SJSA1 (cell line): ENCODE results near the gene CGB3. TPM values are rescaled to one million over a fixed set of nuclear protein-coding genes. Genes with fewer than 3 reads are reported as not detected.

Source experiments
- DNase-seq, 2 experiments: peaks; one replicate each; pipeline ENCODE4 v3.0.0-alpha.2; 2015 to 2020; ENCODE audit warnings: low spot score in 2 of 2, low read depth in 1 of 2
- H3K27ac ChIP-seq: fragments of 250-450 bp; sonication (Bioruptor Pico); 2 replicates; pipeline ENCODE4 v1.5.1; 2020; ENCODE audit warnings: mild to moderate bottlenecking, moderate library complexity
- H3K27me3 ChIP-seq: fragments of 250-450 bp; sonication (Bioruptor Pico); replicated peaks from 2 replicates; pipeline ENCODE4 v1.5.1; 2020; ENCODE audit warnings: mild to moderate bottlenecking, moderate library complexity
- H3K36me3 ChIP-seq: fragments of 250-450 bp; sonication (Bioruptor Pico); 2 replicates; pipeline ENCODE4 v1.5.1; 2020; ENCODE audit warnings: mild to moderate bottlenecking
- H3K4me1 ChIP-seq: fragments of 250-450 bp; sonication (Bioruptor Pico); replicated peaks from 2 replicates; pipeline ENCODE4 v1.6.1; 2021; ENCODE audit warnings: mild to moderate bottlenecking
- H3K4me3 ChIP-seq: fragments of 250-450 bp; sonication (Bioruptor Pico); 2 replicates; pipeline ENCODE4 v1.5.1; 2020; ENCODE audit warnings: mild to moderate bottlenecking
- H3K9me3 ChIP-seq: fragments of 250-450 bp; sonication (Bioruptor Pico); replicated peaks from 2 replicates; pipeline ENCODE4 v1.5.1; 2020; ENCODE audit warnings: mild to moderate bottlenecking
- total RNA-seq: library from RNA; depleted of rRNA; stranded (reverse); fragments of >200 nt; shearing (Covaris generic); gene quantifications from 2 replicates; pipeline ENCODE4 v1.2.3, GENCODE V29; 2014

CGB3 gene
- total RNA-seq, 1 experiment from 2014 or later, result not detected

- H3K36me3 ChIP-seq, result peaks cover 39% of the 10 kb centered on the region
- no peaks in the 10 kb centered on the region for H3K27me3 ChIP-seq
- H3K27ac ChIP-seq, result peak overlapping the region; percentile 58
- no peaks in the 10 kb centered on the region for H3K9me3 ChIP-seq
- no peak for DNase-seq
- peaks cover 15% of the 10 kb centered on the region for H3K4me1 ChIP-seq
- H3K4me3 ChIP-seq, result peak overlapping the region; percentile 51
Observed at GRCh38 chr19:48992581-48993174, 31.5 kb downstream of the CGB3 start.

GRCh38 chr19:48991873-48992580, 32.1 kb downstream of the CGB3 start:
- H3K36me3 ChIP-seq, result peaks cover 43% of the 10 kb centered on the region
- H3K4me3 ChIP-seq, result peak overlapping the region; percentile 51
- peaks cover 15% of the 10 kb centered on the region for H3K4me1 ChIP-seq
- peak overlapping the region; percentile 58 for H3K27ac ChIP-seq
- peak; percentile 58 to 76 for DNase-seq
- H3K27me3 ChIP-seq, result no peaks in the 10 kb centered on the region
- H3K9me3 ChIP-seq, result no peaks in the 10 kb centered on the region

- no peak for DNase-seq
- Histone ChIP-seq H3K36me3 (peaks cover 52% of the 10 kb centered on the region), H3K27me3 (no peaks in the 10 kb centered on the region), H3K9me3 (no peaks in the 10 kb centered on the region), H3K4me3 (no peak overlapping the region), H3K27ac (no peak overlapping the region), H3K4me1 (peaks cover 15% of the 10 kb centered on the region)
Observed at GRCh38 chr19:48991011-48991609, 33.0 kb downstream of the CGB3 start.

- H3K36me3 ChIP-seq, result peaks cover 60% of the 10 kb centered on the region
- H3K4me1 ChIP-seq, result peaks cover 15% of the 10 kb centered on the region
- H3K9me3 ChIP-seq, result no peaks in the 10 kb centered on the region
- no peak overlapping the region for H3K4me3 ChIP-seq
- H3K27ac ChIP-seq, result no peak overlapping the region
- no peak for DNase-seq
- no peaks in the 10 kb centered on the region for H3K27me3 ChIP-seq
Observed at GRCh38 chr19:48990400-48990799, 33.7 kb downstream of the CGB3 start.

- no peak for DNase-seq
- H3K27ac ChIP-seq, result no peak overlapping the region
- no peak overlapping the region for H3K4me3 ChIP-seq
Observed at GRCh38 chr19:48989701-48990291, 34.3 kb downstream of the CGB3 start.

GRCh38 chr19:48988860-48989259, 35.3 kb downstream of the CGB3 start:
- peaks cover 70% of the 10 kb centered on the region for H3K36me3 ChIP-seq
- DNase-seq, result no peak
- no peaks in the 10 kb centered on the region for H3K9me3 ChIP-seq
- H3K4me3 ChIP-seq, result no peak overlapping the region
- no peaks in the 10 kb centered on the region for H3K27me3 ChIP-seq
- H3K27ac ChIP-seq, result no peak overlapping the region
- peaks cover 6% of the 10 kb centered on the region for H3K4me1 ChIP-seq

More at GRCh38 chr19:48989701-48990291, 34.3 kb downstream of the CGB3 start:
- Histone ChIP-seq H3K4me1 (peaks cover 13% of the 10 kb centered on the region), H3K27me3 (no peaks in the 10 kb centered on the region), H3K9me3 (no peaks in the 10 kb centered on the region), H3K36me3 (peaks cover 66% of the 10 kb centered on the region)

- peaks cover 6% of the 10 kb centered on the region for H3K4me1 ChIP-seq
- H3K27ac ChIP-seq, result no peak overlapping the region
- peaks cover 76% of the 10 kb centered on the region for H3K36me3 ChIP-seq
- no peaks in the 10 kb centered on the region for H3K9me3 ChIP-seq
- no peak overlapping the region for H3K4me3 ChIP-seq
- DNase-seq, result no peak
- no peaks in the 10 kb centered on the region for H3K27me3 ChIP-seq
Observed at GRCh38 chr19:48988286-48988685, 35.8 kb downstream of the CGB3 start.

- no peaks in the 10 kb centered on the region for H3K27me3 ChIP-seq
- no peak overlapping the region for H3K4me3 ChIP-seq
- H3K36me3 ChIP-seq, result peaks cover 85% of the 10 kb centered on the region
- H3K4me1 ChIP-seq, result peaks cover 6% of the 10 kb centered on the region
- DNase-seq, result no peak
- no peak overlapping the region for H3K27ac ChIP-seq
- H3K9me3 ChIP-seq, result no peaks in the 10 kb centered on the region
Observed at GRCh38 chr19:48987323-48987722, 36.8 kb downstream of the CGB3 start.

- no peak overlapping the region for H3K27ac ChIP-seq
- no peak for DNase-seq
- H3K4me1 ChIP-seq, result no peaks in the 10 kb centered on the region
- no peaks in the 10 kb centered on the region for H3K9me3 ChIP-seq
- no peaks in the 10 kb centered on the region for H3K27me3 ChIP-seq
- H3K4me3 ChIP-seq, result no peak overlapping the region
- H3K36me3 ChIP-seq, result peaks cover 96% of the 10 kb centered on the region
Observed at GRCh38 chr19:48986211-48986610, 37.9 kb downstream of the CGB3 start.

- Histone ChIP-seq H3K27ac (no peak overlapping the region), H3K9me3 (no peaks in the 10 kb centered on the region), H3K27me3 (no peaks in the 10 kb centered on the region), H3K4me1 (no peaks in the 10 kb centered on the region), H3K4me3 (no peak overlapping the region), H3K36me3 (peaks cover 92% of the 10 kb centered on the region)
- no peak for DNase-seq
Observed at GRCh38 chr19:48985711-48986110, 38.4 kb downstream of the CGB3 start.

GRCh38 chr19:48982280-48982679, 41.9 kb downstream of the CGB3 start:
- peaks cover 24% of the 10 kb centered on the region for H3K4me1 ChIP-seq
- no peak overlapping the region for H3K27ac ChIP-seq
- DNase-seq, result no peak
- H3K36me3 ChIP-seq, result peaks cover 70% of the 10 kb centered on the region
- H3K4me3 ChIP-seq, result no peak overlapping the region
- no peaks in the 10 kb centered on the region for H3K27me3 ChIP-seq
- no peaks in the 10 kb centered on the region for H3K9me3 ChIP-seq

GRCh38 chr19:48977061-48977460, 47.1 kb downstream of the CGB3 start:
- Histone ChIP-seq H3K27ac (no peak overlapping the region), H3K9me3 (no peaks in the 10 kb centered on the region), H3K27me3 (no peaks in the 10 kb centered on the region), H3K36me3 (peaks cover 54% of the 10 kb centered on the region), H3K4me1 (peaks cover 24% of the 10 kb centered on the region), H3K4me3 (no peak overlapping the region)
- DNase-seq, result no peak

GRCh38 chr19:48975947-48976847, 47.9 kb downstream of the CGB3 start:
- peak in 1 of 2 experiments; percentile 39 for DNase-seq
- Histone ChIP-seq H3K9me3 (no peaks in the 10 kb centered on the region), H3K4me3 (no peak overlapping the region), H3K4me1 (peaks cover 24% of the 10 kb centered on the region), H3K27ac (no peak overlapping the region), H3K36me3 (peaks cover 45% of the 10 kb centered on the region), H3K27me3 (no peaks in the 10 kb centered on the region)
